ENCODE results near the gene FNTB. TPM values are rescaled to one million over a fixed set of nuclear protein-coding genes. Genes with fewer than 3 reads are reported as not detected.

The FNTB gene
- total and polyA plus RNA-seq, 2 of the 8 experiments (the other 6 are each of a cell fraction or from before 2014, with no cell fraction given) = 16.0 to 20.7 TPM

GRCh38 chr14:65070471-65070976 lies 83.8 kb downstream of the FNTB start:
- Histone ChIP-seq H2BK20ac (ENCODE audit: low read length) (no peak overlapping the region), H3K36me3 (ENCODE audit: control insufficient read depth in 2 of 4, insufficient read depth in 4 of 4, low read length in 3 of 4) (peaks cover 0 to 13% (median 3%) of the 10 kb centered on the region in 4 experiments; a peak in 3 of 8 replicates), H3K56ac (replicated peaks; ENCODE audit: insufficient read length, low read depth, low read length) (no peak overlapping the region), H3K9ac (replicated peaks in 1 of 4; ENCODE audit: extremely low read depth in 1 of 4, low read depth in 3 of 4, low read length in 3 of 4) (no peak overlapping the region), H2BK120ac (replicated peaks; ENCODE audit: low read depth, low read length) (no peak overlapping the region), H3K23ac (ENCODE audit: insufficient read length) (no peak overlapping the region), H2BK12ac (ENCODE audit: low read depth, low read length) (no peak overlapping the region), H3K9me3 (ENCODE audit: insufficient read depth in 2 of 2, low read depth in 1 of 2, low read length in 1 of 2) (no peaks in the 10 kb centered on the region), H3K23me2 (ENCODE audit: low read depth, low read length) (no peaks in the 10 kb centered on the region), H3K14ac (ENCODE audit: insufficient read length) (no peak overlapping the region), H3K79me1 (ENCODE audit: low read depth, low read length) (peaks cover 7% of the 10 kb centered on the region; the same call in 1 of the 2 replicates), H3K4me2 (ENCODE audit: insufficient read depth in 1 of 2, low read depth in 2 of 2, low read length in 2 of 2) (no peak overlapping the region), H3K79me2 (ENCODE audit: control insufficient read depth in 1 of 2, insufficient read depth in 2 of 2, low read length in 2 of 2) (no peaks in the 10 kb centered on the region), H3K4me3 (ENCODE audit: extremely low read depth in 1 of 4, insufficient read depth in 2 of 4, low read depth in 3 of 4, low read length in 4 of 4) (no peak overlapping the region), H2AK5ac (ENCODE audit: low read depth, low read length) (no peak overlapping the region), H3K4me1 (replicated peaks in 1 of 4; ENCODE audit: control insufficient read depth in 3 of 4, insufficient read depth in 4 of 4, low read length in 3 of 4) (no peaks in the 10 kb centered on the region), H3K27me3 (replicated peaks in 1 of 4; ENCODE audit: control insufficient read depth in 3 of 4, extremely low read depth in 1 of 4, insufficient read depth in 3 of 4, low read length in 3 of 4) (no peaks in the 10 kb centered on the region), H4K91ac (replicated peaks; ENCODE audit: insufficient read length, low read length) (no peak overlapping the region), H4K5ac (ENCODE audit: insufficient read length, low read depth, low read length) (no peak overlapping the region), H4K20me1 (replicated peaks in 1 of 2; ENCODE audit: control insufficient read depth in 1 of 2, insufficient read depth in 2 of 2, low read length in 2 of 2) (peaks cover 2 to 6% of the 10 kb centered on the region in 2 experiments), H4K8ac (ENCODE audit: extremely low read depth, insufficient read depth, low read length) (no peak overlapping the region), H2BK15ac (ENCODE audit: low read length) (no peak overlapping the region), H3K4ac (replicated peaks; ENCODE audit: insufficient read length, low read depth, low read length) (no peak overlapping the region), H3K27ac (ENCODE audit: low read depth, low read length) (no peak overlapping the region), H2AFZ (ENCODE audit: low read length) (no peak overlapping the region), H3K18ac (ENCODE audit: extremely low read depth, low read length) (no peak overlapping the region), H2BK5ac (ENCODE audit: low read depth, low read length) (no peak overlapping the region)
- 90% methylated on average over 12 of the region's 12 CpGs; no CpG with 5 or more reads in 1 of the 2 experiments for WGBS, 2 experiments (ENCODE audit: extremely low coverage in 1 of 2, insufficient coverage in 1 of 2, insufficient read length in 1 of 2, insufficient replicate concordance in 2 of 2, low coverage in 1 of 2, low lambda C conversion rate in 2 of 2, missing lambda C conversion rate in 1 of 2)
- FAIRE-seq (no peak), DNase-seq (ENCODE audit: low read depth in 1 of 2, low spot score in 2 of 2) (no peak)
- POLR2A ChIA-PET (ENCODE audit: partially characterized antibody) = no interaction called here
- CTCF ChIA-PET (ENCODE audit: partially characterized antibody) = no interaction called here
- TF ChIP-seq JUND (IDR thresholded peaks at IDR 0.05; ENCODE audit: low read length) (no peak), HDAC2 (IDR thresholded peaks at IDR 0.05; ENCODE audit: borderline replicate concordance in 1 of 2, low read depth in 2 of 2, low read length in 2 of 2) (no peak), MAFK (IDR thresholded peaks at IDR 0.05; ENCODE audit: low read depth, low read length) (no peak), TBP (IDR thresholded peaks at IDR 0.05; ENCODE audit: low read depth, low read length) (no peak), E2F6 (IDR thresholded peaks at IDR 0.05) (no peak), POLR2AphosphoS5 (IDR thresholded peaks at IDR 0.05; ENCODE audit: low read depth, low read length) (no peak), RAD21 (IDR thresholded peaks at IDR 0.05 in 1 of 2, conservative IDR thresholded peaks at IDR 0.05 in 1 of 2; ENCODE audit: low read depth in 2 of 2, low read length in 2 of 2) (no peak), SAP30 (IDR thresholded peaks at IDR 0.05; ENCODE audit: insufficient read depth, insufficient replicate concordance, low read length) (no peak), TCF12 (IDR thresholded peaks at IDR 0.05; ENCODE audit: low read depth, low read length) (no peak), JUN (IDR thresholded peaks at IDR 0.05; ENCODE audit: low read depth, low read length) (no peak), PHF8 (conservative IDR thresholded peaks at IDR 0.05; ENCODE audit: low read depth, low read length) (no peak), SP4 (IDR thresholded peaks at IDR 0.05; ENCODE audit: low read length) (no peak), CHD2 (IDR thresholded peaks at IDR 0.05; ENCODE audit: low read length) (no peak), CBX8 (IDR thresholded peaks at IDR 0.05; ENCODE audit: borderline replicate concordance, low read depth, low read length) (no peak)
